ENCODE results near the gene SKAP2. TPM values are rescaled to one million over a fixed set of nuclear protein-coding genes. Genes with fewer than 3 reads are reported as not detected.

Gene SKAP2
- total RNA-seq, 1 donor from 2014 or later: 11.7 TPM

DNA sequence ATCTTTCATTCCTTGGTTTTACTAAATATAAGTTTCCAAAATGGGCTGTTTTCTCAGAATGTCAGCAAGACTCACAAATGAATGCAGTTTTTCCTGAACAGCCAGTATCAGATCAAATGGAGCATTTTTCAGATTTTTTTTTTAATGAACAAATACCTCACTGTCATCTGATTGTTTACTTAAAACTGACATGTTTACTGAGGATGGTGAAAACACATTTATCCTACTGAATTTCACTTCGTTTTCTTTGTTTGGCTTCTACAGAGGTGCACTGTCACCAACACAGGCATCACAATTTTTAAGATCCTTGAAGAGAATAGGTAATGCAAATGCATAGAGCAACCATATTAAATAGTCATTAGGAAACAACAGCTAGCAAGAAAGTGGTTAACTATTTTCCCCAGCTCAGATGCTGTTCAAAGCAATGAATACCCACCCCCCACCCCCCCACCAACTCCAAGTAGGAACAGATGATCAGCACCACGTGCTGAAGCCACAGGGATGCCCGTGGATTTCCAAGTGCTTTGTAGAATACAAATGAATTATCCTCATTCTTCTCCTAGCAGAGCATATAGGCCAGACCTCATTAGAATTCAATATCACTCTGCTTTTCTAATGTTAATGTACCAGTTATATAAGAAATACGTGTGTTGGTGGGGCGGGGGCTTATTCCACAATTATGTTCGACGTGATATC, 205.9 kb downstream of the SKAP2 start:
- no peak overlapping the region for H3K27ac Mint-ChIP-seq (ENCODE audit: unreplicated experiment)

DNA sequence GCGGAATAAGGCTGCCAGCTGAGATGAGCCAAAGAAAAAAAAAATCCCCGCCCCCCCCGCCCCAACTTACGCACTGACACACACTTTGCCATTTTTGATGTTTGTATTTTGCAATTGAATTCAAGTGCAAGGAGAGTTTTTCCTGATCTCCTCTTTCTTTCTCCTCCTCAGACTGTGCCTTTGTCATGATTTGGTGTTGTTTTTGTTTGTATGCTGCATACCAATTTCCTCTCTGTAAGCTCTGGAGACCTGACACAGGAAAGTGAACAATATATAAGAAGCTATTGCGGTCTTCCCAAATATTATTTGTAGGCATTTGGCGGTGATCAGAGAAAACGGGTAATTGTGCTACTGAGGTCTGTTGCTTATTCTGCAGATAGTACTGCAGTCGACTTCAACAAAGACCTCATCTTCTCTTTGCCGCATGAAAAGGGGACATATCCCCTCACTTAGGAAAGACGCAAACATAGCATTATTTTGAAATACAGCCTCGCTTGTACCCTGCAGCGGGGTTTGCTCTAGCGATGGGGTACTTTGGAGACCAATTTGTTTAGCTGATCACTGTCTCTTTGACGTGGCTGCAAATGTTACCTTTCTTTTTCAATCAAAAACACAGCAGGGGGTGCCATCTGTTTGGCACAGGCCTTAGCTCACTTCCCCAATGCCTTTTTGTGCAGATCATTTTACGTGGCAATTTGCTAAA, 206.6 kb downstream of the SKAP2 start:
- H3K9me3 Mint-ChIP-seq (ENCODE audit: unreplicated experiment): no peaks in the 10 kb centered on the region
- H3K27ac Mint-ChIP-seq (ENCODE audit: unreplicated experiment): no peak overlapping the region
- TF ChIP-seq, protein P1, sequence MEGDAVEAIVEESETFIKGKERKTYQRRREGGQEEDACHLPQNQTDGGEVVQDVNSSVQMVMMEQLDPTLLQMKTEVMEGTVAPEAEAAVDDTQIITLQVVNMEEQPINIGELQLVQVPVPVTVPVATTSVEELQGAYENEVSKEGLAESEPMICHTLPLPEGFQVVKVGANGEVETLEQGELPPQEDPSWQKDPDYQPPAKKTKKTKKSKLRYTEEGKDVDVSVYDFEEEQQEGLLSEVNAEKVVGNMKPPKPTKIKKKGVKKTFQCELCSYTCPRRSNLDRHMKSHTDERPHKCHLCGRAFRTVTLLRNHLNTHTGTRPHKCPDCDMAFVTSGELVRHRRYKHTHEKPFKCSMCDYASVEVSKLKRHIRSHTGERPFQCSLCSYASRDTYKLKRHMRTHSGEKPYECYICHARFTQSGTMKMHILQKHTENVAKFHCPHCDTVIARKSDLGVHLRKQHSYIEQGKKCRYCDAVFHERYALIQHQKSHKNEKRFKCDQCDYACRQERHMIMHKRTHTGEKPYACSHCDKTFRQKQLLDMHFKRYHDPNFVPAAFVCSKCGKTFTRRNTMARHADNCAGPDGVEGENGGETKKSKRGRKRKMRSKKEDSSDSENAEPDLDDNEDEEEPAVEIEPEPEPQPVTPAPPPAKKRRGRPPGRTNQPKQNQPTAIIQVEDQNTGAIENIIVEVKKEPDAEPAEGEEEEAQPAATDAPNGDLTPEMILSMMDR (IDR thresholded peaks at IDR 0.05): no peak
- H3K4me1 Mint-ChIP-seq (ENCODE audit: unreplicated experiment): no peaks in the 10 kb centered on the region
- H3K27me3 Mint-ChIP-seq (ENCODE audit: unreplicated experiment): peaks cover 74% of the 10 kb centered on the region
- no peaks in the 10 kb centered on the region for H3K36me3 Mint-ChIP-seq (ENCODE audit: unreplicated experiment)
- no peak for DNase-seq (ENCODE audit: extremely low spot score, unreplicated experiment)
- no peak overlapping the region for H3K4me3 Mint-ChIP-seq (ENCODE audit: unreplicated experiment)

More for the DNA sequence above, 205.9 kb downstream of the SKAP2 start:
- no peaks in the 10 kb centered on the region for H3K36me3 Mint-ChIP-seq (ENCODE audit: unreplicated experiment)
- no peaks in the 10 kb centered on the region for H3K9me3 Mint-ChIP-seq (ENCODE audit: unreplicated experiment)
- peaks cover 79% of the 10 kb centered on the region for H3K27me3 Mint-ChIP-seq (ENCODE audit: unreplicated experiment)
- no peaks in the 10 kb centered on the region for H3K4me1 Mint-ChIP-seq (ENCODE audit: unreplicated experiment)
- no peak overlapping the region for H3K4me3 Mint-ChIP-seq (ENCODE audit: unreplicated experiment)
- TF ChIP-seq, protein P1 (IDR thresholded peaks at IDR 0.05): no peak
- DNase-seq (ENCODE audit: extremely low spot score, unreplicated experiment): no peak

DNA sequence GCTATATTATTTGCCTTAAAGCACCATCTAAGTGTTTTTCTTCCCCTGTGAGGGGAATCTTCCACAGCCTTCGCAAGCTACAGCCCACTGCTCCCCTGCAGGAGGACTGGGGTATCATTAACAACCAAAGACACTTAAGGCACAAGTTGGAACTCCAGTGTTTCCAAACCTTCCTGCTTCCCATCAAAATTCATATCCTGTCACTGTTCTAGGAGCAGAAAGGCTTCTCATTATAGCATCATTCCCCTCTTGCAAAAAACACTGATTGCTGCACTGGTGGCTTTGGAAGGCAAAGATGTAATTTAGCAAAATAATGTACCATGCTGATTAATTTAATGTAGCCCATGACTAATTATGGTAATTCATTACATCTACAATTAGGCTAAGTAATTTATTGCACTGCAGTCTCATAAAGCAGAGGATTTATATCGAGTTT, 207.2 kb downstream of the SKAP2 start:
- Mint-ChIP-seq H3K9me3 (ENCODE audit: unreplicated experiment) (no peaks in the 10 kb centered on the region), H3K4me3 (ENCODE audit: unreplicated experiment) (no peak overlapping the region), H3K27me3 (ENCODE audit: unreplicated experiment) (peaks cover 68% of the 10 kb centered on the region), H3K36me3 (ENCODE audit: unreplicated experiment) (no peaks in the 10 kb centered on the region), H3K27ac (ENCODE audit: unreplicated experiment) (no peak overlapping the region), H3K4me1 (ENCODE audit: unreplicated experiment) (no peaks in the 10 kb centered on the region)
- TF ChIP-seq, protein P1 (IDR thresholded peaks at IDR 0.05): no peak
- DNase-seq (ENCODE audit: extremely low spot score, unreplicated experiment): no peak

DNA sequence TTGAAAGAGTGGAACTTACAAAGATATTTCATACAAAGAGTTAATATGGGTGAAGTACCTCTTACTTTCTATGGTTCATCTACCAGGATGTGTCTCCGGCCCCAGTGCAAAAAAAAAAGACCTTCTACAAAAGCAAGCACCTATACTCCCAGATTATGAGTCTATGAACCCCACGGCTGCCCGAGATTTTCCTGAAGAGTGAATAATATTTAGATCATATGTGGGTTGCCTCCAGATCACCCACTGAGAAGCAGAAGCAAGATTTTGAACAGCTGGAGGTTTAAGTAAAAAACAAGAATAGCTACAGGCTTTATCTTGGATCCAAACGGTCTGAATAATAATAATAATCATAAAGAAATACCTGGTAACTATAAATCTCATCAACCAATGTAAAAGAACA, 207.7 kb downstream of the SKAP2 start:
- H3K36me3 Mint-ChIP-seq (ENCODE audit: unreplicated experiment): no peaks in the 10 kb centered on the region
- H3K27me3 Mint-ChIP-seq (ENCODE audit: unreplicated experiment): peaks cover 63% of the 10 kb centered on the region
- DNase-seq (ENCODE audit: extremely low spot score, unreplicated experiment): no peak
- no peak overlapping the region for H3K4me3 Mint-ChIP-seq (ENCODE audit: unreplicated experiment)
- no peaks in the 10 kb centered on the region for H3K4me1 Mint-ChIP-seq (ENCODE audit: unreplicated experiment)
- H3K9me3 Mint-ChIP-seq (ENCODE audit: unreplicated experiment): no peaks in the 10 kb centered on the region
- H3K27ac Mint-ChIP-seq (ENCODE audit: unreplicated experiment): no peak overlapping the region
- TF ChIP-seq, protein P1 (IDR thresholded peaks at IDR 0.05): no peak

DNA sequence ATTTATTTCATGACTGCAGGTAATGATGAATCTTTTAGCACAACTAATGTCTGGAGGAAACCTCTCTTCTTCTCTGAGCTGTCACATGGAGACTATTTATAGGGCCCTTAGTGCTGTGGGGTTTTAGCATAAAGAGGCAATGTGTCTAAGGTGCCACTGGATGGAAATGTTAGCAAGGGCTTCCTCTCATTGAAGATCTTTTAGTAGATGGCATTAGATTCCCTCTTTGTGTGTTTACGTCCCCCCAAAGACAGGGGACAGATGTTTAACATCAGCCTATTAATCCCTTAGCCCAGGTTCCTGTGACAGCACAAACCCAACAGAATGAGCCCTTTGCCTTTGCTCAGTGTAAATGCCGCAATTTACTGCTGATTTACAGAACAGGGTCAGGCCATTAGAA, 208.6 kb downstream of the SKAP2 start:
- DNase-seq (ENCODE audit: extremely low spot score, unreplicated experiment): no peak
- Mint-ChIP-seq H3K36me3 (ENCODE audit: unreplicated experiment) (no peaks in the 10 kb centered on the region), H3K4me3 (ENCODE audit: unreplicated experiment) (no peak overlapping the region), H3K27me3 (ENCODE audit: unreplicated experiment) (peaks cover 60% of the 10 kb centered on the region), H3K9me3 (ENCODE audit: unreplicated experiment) (no peaks in the 10 kb centered on the region), H3K4me1 (ENCODE audit: unreplicated experiment) (no peaks in the 10 kb centered on the region), H3K27ac (ENCODE audit: unreplicated experiment) (no peak overlapping the region)
- TF ChIP-seq, protein P1 (IDR thresholded peaks at IDR 0.05): no peak

Measured in osteocyte (in vitro differentiated cells).